Calu3 (cell line): Measurements from ENCODE around the gene MGMT. TPM values are rescaled to one million over a fixed set of nuclear protein-coding genes. Genes with fewer than 3 reads are reported as not detected.

ENCODE experiments used
- BruUV-seq: library from RNA; stranded (reverse); fragments of 400-500 nt; replicated peaks from 2 replicates; lab custom pipeline; 2021; lab: Mats Ljungman, UMichigan
- CTCF ChIA-PET: fragments of 300-600 bp; sonication (Branson Sonifier 250); formaldehyde crosslinking; loops from one replicate; lab custom pipeline; 2022; ENCODE audit warnings: antibody characterized with exemption; lab: Charles Lee
- DNase-seq: peaks from one replicate; pipeline ENCODE4 v3.0.0; 2022
- H3K27ac Mint-ChIP-seq: one replicate; pipeline ENCODE4 v1.8.0; 2022; ENCODE audit warnings: mixed read lengths; ENCODE audit not compliant: unreplicated experiment
- H3K27me3 Mint-ChIP-seq: one replicate; pipeline ENCODE4 v1.8.0; 2022; ENCODE audit warnings: mixed read lengths; ENCODE audit not compliant: unreplicated experiment
- H3K36me3 Mint-ChIP-seq: one replicate; pipeline ENCODE4 v1.8.0; 2022; ENCODE audit warnings: mild to moderate bottlenecking, moderate library complexity, mixed read lengths; ENCODE audit not compliant: insufficient read depth, unreplicated experiment
- H3K4me1 Mint-ChIP-seq: one replicate; pipeline ENCODE4 v1.8.0; 2022; ENCODE audit warnings: mild to moderate bottlenecking, low read depth, mixed read lengths; ENCODE audit not compliant: unreplicated experiment
- H3K4me3 Mint-ChIP-seq: one replicate; pipeline ENCODE4 v1.8.0; 2022; ENCODE audit warnings: mild to moderate bottlenecking, low read depth, moderate library complexity, mixed read lengths; ENCODE audit not compliant: unreplicated experiment
- H3K9me3 Mint-ChIP-seq: one replicate; pipeline ENCODE4 v1.8.0; 2022; ENCODE audit warnings: low read depth, mixed read lengths; ENCODE audit not compliant: unreplicated experiment
- intact Hi-C: fragments of 100-400 bp; cut with micrococcal nuclease; formaldehyde crosslinking; loops from one replicate; pipeline ENCODE4 v1.10.0; 2022; ENCODE audit not compliant: unreplicated experiment
- total RNA-seq: library from RNA; stranded (reverse); gene quantifications from 2 replicates; pipeline ENCODE4 v1.2.3, GENCODE V29; 2022
- TF ChIP-seq, protein P1 (sequence below): fragments of 200-600 bp; IDR thresholded peaks from one replicate; pipeline ENCODE4 v1.8.0; 2022; ENCODE audit warnings: antibody characterized with exemption; ENCODE audit not compliant: unreplicated experiment

MGMT gene
- total RNA-seq, 1 experiment from 2014 or later = 8.3 TPM

DNA sequence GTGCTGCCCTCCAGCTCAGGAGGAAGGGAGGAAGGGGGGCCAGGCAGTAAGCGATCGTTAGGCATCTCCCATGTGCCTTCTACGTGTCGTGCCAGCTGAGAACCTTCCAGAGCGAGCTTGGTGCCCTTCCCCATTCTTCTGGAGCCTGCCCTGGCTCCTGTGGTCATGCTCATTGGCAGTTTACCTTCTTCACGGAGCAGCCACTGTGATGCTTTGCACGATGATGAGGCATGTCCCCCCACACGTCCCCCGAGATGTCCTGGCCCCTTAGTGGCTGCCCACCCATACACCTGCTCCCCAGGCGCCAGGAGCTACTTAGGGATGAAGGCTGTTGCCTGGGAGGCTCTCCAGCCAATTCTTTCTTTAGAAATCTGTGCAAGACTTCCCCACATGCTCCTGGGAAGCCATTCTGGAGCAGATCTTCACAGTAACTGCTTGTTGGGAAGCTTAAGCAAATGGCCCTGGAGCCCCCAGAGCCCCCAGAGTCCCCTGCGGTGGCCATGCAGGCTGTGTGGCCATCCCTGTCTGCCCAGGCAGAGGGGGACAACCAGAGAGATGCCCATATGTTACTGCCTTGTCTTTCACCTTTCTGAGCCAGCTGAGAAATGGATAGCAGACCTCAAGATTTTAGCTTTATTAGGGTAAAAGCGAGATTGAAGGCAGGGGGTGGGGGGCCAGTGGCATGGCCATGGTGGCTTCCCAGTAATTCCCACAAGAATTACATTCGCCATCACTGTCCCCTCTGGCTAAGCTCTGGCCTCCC, 298.0 kb downstream of the MGMT start:
- intact Hi-C loops = no loop called here
- Mint-ChIP-seq H3K27me3 (no peaks in the 10 kb centered on the region), H3K27ac (no peak overlapping the region), H3K4me3 (no peak overlapping the region), H3K4me1 (no peaks in the 10 kb centered on the region), H3K36me3 (no peaks in the 10 kb centered on the region), H3K9me3 (peaks cover 5% of the 10 kb centered on the region)
- no peak for DNase-seq
- CTCF ChIA-PET = no interaction called here
- TF ChIP-seq, protein P1, sequence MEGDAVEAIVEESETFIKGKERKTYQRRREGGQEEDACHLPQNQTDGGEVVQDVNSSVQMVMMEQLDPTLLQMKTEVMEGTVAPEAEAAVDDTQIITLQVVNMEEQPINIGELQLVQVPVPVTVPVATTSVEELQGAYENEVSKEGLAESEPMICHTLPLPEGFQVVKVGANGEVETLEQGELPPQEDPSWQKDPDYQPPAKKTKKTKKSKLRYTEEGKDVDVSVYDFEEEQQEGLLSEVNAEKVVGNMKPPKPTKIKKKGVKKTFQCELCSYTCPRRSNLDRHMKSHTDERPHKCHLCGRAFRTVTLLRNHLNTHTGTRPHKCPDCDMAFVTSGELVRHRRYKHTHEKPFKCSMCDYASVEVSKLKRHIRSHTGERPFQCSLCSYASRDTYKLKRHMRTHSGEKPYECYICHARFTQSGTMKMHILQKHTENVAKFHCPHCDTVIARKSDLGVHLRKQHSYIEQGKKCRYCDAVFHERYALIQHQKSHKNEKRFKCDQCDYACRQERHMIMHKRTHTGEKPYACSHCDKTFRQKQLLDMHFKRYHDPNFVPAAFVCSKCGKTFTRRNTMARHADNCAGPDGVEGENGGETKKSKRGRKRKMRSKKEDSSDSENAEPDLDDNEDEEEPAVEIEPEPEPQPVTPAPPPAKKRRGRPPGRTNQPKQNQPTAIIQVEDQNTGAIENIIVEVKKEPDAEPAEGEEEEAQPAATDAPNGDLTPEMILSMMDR = no peak
- BruUV-seq = no TSS peak

DNA sequence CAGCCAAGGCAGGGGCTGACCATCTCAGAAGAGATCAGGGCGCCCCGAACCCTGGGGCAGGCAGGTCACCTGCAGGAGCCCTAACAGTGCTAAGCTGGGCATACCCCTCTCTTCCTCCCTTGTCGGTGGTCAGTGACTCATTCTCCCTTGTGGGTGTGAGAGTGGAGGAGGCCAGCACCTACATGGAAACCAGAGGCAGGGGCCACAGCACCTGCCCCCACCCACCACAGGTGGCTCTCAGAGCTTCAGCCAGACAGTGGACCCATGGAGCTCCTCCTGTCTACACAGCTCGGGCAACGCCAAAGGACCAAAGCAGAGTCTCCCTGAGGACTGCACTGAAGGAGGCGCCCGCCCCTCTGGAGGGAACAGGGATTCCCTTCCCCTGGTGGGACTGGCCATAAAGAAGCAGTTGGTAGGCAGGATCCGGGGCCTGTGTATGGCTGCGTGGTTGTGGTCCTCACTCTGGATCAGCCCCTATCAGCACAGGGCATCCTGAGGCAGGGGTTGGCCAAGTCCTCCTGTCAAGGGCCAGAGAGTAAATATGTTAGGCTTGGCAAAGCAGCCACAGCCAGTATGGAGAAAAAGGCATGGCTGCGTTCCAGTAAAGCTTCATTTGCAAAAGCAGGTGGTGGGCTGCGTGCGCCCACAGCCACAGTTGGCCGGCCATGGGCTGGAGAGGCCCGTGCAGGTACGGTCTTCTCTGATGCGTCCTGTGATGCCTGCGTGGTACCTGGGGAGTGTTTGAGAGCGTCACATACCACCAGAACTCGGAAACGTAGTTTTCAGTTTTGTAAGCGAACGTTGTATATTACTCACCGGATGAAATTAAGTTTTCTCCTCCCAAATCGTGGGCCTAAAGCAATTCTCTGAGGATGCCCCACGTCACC, 298.9 kb downstream of the MGMT start:
- H3K4me3 Mint-ChIP-seq = no peak overlapping the region
- CTCF ChIA-PET = no interaction called here

DNA sequence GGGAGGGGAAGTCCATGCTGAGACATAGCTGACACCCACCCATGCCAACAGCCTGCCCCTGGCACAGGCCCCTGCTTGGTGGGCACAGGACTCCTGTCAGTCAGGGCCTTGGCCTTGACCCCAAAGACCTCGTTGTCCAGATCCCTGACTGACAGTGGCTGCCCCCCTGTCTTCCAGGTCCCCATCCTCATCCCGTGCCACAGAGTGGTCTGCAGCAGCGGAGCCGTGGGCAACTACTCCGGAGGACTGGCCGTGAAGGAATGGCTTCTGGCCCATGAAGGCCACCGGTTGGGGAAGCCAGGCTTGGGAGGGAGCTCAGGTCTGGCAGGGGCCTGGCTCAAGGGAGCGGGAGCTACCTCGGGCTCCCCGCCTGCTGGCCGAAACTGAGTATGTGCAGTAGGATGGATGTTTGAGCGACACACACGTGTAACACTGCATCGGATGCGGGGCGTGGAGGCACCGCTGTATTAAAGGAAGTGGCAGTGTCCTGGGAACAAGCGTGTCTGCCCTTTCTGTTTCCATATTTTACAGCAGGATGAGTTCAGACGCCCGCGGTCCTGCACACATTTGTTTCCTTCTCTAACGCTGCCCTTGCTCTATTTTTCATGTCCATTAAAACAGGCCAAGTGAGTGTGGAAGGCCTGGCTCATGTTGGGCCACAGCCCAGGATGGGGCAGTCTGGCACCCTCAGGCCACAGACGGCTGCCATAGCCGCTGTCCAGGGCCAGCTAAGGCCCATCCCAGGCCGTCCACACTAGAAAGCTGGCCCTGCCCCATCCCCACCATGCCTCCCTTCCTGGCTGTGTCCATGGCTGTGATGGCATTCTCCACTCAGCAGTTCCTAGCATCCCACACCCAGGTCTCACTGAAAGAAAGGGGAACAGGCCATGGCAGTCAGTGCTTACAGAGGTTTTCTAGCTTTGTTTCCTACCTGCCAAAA, 299.8 kb downstream of the MGMT start:
- DNase-seq = no peak
- Mint-ChIP-seq H3K4me3 (no peak overlapping the region), H3K36me3 (no peaks in the 10 kb centered on the region), H3K4me1 (no peaks in the 10 kb centered on the region), H3K27ac (no peak overlapping the region), H3K9me3 (peaks cover 4% of the 10 kb centered on the region), H3K27me3 (no peaks in the 10 kb centered on the region)
- no TSS peak for BruUV-seq
- intact Hi-C loops = no loop called here
- TF ChIP-seq, protein P1 = no peak
- CTCF ChIA-PET = interaction anchor here (0.6 kb wide), 1 partner anchor 345 kb away, joined by 8 read pairs; no protein-coding TSS in a partner anchor

More for the DNA sequence above, 298.9 kb downstream of the MGMT start:
- Mint-ChIP-seq H3K27ac (no peak overlapping the region), H3K36me3 (no peaks in the 10 kb centered on the region), H3K27me3 (no peaks in the 10 kb centered on the region), H3K4me1 (no peaks in the 10 kb centered on the region), H3K9me3 (peaks cover 4% of the 10 kb centered on the region)
- BruUV-seq = no TSS peak
- intact Hi-C loops = no loop called here
- DNase-seq = no peak
- TF ChIP-seq, protein P1 = no peak

DNA sequence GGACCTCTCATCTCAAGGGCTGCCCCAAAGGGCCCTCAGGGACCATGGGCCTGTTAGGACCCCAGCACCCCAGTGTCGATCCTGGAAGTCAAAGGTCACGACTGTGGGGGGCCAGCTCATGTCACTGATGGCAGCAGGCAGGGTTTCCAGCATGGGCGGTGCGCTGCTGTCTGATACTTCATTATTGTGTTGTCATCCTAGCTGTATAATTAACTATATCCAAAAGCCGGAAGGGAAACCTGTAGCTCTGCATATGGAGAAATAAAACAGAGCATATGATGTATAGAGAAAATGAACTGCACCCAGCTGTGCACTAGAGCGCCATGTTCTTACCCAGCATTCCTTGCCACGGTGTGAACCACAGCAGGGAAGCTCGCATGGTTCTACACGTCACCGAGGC, 300.7 kb downstream of the MGMT start:
- CTCF ChIA-PET = interaction anchor here (0.6 kb wide), 1 partner anchor 344 kb away, joined by 8 read pairs; no protein-coding TSS in a partner anchor
- no TSS peak for BruUV-seq
- DNase-seq = no peak

More for the DNA sequence above, 300.7 kb downstream of the MGMT start:
- H3K9me3 Mint-ChIP-seq = peaks cover 4% of the 10 kb centered on the region
- TF ChIP-seq, protein P1 = no peak
- no peaks in the 10 kb centered on the region for H3K4me1 Mint-ChIP-seq
- H3K36me3 Mint-ChIP-seq = no peaks in the 10 kb centered on the region
- H3K27ac Mint-ChIP-seq = no peak overlapping the region
- intact Hi-C loops = no loop called here
- no peaks in the 10 kb centered on the region for H3K27me3 Mint-ChIP-seq
- no peak overlapping the region for H3K4me3 Mint-ChIP-seq
